IPS-NIHi7 (cell line): ENCODE measurements around the gene SPINDOC.
A peak's percentile ranks its signal among the peaks of the same experiment; 100 is the strongest.

Experiments used
- DNase-seq: peaks from one replicate; pipeline ENCODE4 v3.0.0; 2012; ENCODE audit warnings: mixed read lengths; ENCODE audit errors: extremely low spot score

The SPINDOC gene

GRCh38 chr11:63833048-63833447 is 19.8 kb downstream of the SPINDOC start:
- no peak for DNase-seq

GRCh38 chr11:63834535-63835157 is 21.4 kb downstream of the SPINDOC start:
- DNase-seq, result no peak

DNA sequence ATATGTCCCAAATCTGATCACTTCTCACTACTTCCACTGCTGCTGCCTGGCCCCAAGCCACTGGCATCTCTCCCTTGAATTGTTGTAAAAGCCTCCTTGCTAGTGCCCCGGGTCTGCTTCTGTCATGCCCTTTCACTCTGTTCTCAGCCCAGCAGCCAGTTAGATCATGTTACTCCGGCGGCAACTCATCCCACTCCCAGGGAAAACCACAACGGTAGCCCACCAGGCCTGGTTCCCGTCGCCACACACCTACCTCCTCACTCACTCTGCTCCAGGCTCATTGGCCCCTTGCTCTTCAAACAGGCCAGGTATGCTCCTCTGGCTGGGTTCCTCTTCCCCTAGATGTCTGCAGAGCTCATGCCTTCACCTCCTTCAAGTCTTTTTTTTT is 21.9 kb downstream of the SPINDOC start:
- DNase-seq, result no peak

DNA sequence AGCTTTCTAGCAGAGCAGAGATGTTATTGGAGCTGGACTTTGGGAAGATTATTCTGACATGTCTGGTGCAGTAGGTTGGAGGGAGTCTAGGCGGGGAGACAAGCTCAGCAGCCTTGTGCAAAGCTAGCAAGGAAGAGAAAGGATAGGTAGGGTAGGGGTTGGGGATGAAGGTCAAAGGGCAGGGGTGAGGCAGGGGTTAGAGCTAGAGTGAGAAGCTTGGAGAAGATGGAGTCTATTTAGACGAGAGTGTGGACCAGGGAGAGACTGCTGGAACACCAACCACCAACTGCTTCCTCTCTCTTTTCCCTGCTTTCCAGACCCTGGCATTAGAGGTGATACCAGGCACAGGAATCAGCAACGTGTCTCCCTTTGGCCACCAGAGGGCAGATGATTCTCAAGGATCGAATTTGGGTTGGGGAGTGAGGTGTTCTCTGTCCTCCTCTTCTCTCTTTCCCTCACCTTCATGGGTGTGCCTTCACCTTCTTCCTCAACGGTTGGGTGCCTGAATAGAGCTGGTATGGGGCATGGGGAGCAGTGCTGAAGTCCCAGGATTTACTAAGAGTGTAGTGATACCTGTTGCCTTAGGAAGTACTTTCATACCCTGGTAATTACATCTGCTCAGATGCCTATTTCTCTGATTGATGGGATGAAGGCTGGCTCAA is 23.9 kb downstream of the SPINDOC start:
- DNase-seq, result peak; percentile 81

DNA sequence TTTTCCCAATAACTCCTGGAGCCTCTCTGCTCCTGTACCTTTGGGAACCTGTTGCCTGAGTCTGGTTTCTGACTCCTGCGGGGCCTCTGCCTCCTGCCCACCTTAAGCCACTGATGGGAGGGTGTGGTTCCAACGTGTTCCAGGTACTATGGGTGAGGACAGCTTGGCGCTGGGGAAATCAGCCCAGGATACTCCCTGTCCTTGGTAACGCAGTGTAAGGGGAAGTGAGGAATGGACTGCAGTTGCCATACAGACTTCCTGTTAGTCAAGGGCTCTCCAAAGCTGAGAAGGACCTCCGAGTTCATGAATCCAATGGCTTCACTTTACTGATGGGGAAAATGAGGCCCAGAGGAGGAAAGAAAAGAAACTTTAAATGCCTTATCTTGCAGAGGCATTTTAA is 24.5 kb downstream of the SPINDOC start:
- no peak for DNase-seq

DNA sequence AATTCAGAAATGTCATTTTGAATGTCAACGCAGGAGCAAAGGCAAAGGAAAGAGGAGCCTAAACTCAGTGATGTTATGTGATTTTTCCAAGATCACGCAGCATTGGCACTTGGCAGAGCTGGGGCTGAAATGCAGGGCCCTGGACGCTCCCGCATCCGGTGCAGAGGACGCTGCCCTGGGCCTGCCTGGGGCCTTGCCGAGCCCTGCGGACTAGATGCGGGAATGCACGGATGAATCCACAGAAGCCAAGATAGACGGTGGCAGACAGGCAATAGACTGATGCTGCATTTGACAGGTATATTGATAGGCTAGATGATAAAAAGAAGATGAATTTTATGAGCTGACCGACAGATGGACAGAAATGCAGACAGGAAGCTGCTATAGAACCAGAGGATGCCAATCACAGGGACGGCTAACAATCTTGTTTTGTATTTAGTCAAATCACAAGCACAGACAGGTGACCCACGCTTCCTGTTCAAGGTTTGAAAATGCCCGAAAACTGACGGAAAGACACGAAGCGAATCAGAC is 25.0 kb downstream of the SPINDOC start:
- no peak for DNase-seq

- DNase-seq, result peak; percentile 98
Measured at GRCh38 chr11:63838678-63839507, 25.6 kb downstream of the SPINDOC start, which contains the start of gene MARK2. Gene MARK2 (plus strand): TSS chr11:63839110. CDS start chr11:63839507, 397 bp downstream.

DNA sequence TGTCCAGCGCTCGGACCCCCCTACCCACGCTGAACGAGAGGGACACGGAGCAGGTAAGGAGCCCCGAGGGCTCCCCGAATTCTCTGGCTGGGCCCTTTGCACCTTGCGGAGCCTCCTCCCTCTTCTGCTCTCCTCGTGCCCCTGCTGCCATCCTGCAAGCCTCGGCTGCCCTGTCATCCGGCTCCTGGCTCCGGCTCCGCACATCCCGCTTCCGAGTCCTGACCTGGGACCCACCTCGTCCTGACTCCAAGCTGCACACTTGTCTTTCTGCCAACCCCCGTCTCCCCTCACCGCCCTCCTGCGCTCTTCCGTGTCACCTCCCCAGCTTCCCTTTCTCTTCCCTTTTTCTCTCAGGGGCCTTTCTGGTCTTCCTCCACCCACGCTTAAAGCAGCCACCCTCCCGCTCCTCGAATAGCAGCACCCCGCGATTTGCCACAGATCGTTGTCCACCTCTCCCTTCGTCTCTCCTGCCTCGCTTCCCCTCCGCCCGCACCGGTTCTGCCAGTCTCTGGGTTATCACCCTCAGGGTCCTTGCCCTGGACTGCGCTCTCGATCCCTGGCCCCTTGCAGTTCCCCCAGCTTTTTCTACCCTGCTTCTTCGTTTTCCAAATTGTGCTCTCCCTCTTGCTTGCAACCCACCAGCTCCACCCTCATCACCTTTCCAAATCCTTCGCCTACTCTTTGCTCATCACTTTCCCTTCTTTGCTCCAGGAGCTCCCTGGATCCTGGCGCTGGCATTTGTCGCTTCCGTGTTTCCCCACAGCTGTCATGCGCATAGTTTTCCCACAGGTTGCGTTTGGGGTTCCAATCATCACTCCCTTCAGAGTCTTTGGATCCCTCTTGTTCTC is 26.5 kb downstream of the SPINDOC start:
- DNase-seq, result no peak

DNA sequence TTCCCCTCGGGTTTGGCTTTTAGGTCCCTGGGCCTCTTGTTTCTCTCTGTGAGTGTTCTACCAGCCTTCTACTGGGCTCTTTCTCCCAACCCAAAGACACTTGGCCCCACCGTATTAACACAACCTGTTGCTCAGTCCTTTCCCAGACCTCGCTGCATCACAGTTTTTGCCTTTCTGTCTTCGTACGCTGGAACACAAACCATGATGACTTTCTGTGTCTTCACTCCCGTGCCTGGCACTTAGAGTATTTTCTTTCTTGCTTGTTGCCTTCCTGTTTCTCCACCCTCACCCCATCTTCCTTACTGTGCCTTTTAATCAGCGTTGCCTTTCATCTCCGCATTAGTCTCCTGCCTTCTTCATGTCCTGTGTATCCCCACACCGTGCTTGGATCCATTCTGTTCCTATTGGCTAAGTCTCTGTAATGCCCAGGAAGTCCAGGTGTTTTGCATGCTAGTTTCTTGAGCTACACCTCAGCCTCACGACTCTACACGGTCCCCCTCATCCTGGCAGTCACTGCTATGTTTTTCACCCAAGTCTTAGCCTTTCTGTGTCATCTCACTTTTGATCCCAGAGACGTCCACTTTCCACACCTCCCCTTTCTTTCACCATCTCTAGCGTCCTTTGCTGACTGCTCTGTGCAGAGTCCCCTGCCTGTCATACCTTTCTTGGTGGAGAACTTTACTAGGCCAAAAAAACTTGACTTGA is 27.3 kb downstream of the SPINDOC start:
- no peak for DNase-seq

- no peak for DNase-seq
Measured at GRCh38 chr11:63841554-63841953, 28.3 kb downstream of the SPINDOC start.

DNA sequence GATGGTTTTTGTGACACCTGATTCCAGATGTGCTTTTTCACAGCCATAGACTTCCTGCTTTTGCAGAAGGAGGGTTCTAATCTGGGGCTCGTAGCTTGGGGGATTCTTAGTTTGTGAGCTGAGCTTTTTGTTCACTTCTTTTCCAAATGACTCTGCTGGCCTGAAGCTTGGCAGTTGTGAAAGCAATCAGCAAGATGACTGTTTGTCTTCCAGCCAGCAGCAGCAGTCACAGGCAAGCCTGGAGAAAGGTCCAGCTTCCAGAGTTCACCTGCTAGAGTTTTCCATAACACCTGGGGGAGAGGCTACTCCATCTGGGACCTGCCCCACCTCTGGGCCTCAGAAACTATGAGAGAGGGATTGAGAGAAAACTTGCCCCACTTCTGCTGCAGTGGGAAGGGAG is 29.8 kb downstream of the SPINDOC start:
- DNase-seq, result no peak

DNA sequence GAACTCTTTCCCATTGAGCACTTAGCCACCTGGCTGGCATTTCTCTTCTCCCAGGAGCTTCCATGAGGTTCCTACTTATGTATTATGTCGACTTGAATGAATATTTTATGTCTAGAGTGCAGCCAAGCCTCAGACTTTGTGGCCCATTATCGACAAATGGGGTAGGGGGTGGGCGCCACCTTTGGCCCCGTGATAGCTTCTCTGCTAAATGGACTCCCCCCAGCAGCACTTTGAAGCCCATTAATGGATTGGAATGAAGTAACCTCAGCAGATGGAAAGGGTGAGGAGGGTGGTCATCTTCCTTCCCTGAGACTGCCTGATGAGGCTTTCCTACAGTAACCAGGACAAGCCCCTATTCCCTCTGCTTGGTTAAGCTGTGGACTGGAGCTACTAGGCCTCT is 31.6 kb downstream of the SPINDOC start:
- no peak for DNase-seq

- DNase-seq, result no peak
Measured at GRCh38 chr11:63845303-63845702, 32.0 kb downstream of the SPINDOC start.

DNA sequence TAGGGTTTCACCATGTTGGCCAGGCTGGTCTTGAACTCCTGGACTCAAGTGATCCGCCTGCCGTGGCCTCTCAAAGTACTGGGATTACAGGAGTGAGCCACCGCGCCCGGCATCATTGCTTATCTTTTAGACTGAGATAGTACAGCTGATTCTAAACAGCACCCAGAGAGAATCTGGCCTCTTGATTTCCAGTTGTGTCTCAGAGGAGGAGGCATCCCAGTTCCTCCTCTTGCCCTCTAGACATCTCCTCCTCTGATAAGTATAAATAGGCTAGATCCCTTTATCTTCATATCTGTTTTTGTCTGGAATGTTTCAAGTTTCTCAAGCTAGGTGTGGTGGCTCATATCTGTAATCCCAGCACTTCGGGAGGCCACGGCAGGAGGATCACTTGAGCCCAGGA is 32.7 kb downstream of the SPINDOC start:
- no peak for DNase-seq

DNA sequence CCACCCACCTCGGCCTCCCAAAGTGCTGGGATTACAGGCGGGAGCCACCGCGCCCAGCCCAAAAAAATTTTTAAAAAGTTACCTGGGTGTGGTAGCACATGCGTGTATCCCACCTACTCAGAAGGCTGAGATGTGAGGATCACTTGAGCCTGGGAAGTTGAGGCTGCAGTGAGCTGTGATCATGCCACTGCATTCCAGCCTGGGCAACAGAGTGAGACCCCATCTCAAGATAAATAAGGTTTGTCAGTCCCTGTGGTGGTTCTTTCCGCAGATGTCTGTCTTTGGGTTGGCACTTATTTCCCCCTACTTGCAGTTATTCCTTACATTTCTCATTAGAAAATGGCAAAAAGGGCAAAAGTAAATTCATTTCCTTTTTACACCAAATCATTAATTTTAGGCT is 33.6 kb downstream of the SPINDOC start:
- DNase-seq, result no peak

DNA sequence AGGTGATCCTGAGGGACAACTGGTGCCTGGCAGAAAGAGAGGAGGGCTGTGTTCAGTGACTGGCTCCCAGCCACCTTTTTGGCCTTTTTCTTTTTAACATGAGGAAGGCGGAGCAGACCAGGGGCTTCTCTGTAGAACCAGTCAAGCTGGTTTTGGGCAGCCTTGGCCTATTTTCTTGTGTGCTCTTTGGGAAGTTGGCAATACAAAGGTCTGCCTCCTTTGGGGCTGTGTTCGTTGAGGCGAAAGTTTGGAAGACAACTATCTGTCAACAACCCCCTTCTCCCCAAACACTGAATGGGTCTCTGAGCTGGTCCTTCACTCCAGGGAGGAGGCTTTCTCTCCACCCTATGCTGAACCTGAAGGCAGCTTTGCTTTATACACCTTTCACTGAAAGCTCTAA is 34.1 kb downstream of the SPINDOC start:
- no peak for DNase-seq

- no peak for DNase-seq
Measured at GRCh38 chr11:63849691-63850090, 36.4 kb downstream of the SPINDOC start.

DNA sequence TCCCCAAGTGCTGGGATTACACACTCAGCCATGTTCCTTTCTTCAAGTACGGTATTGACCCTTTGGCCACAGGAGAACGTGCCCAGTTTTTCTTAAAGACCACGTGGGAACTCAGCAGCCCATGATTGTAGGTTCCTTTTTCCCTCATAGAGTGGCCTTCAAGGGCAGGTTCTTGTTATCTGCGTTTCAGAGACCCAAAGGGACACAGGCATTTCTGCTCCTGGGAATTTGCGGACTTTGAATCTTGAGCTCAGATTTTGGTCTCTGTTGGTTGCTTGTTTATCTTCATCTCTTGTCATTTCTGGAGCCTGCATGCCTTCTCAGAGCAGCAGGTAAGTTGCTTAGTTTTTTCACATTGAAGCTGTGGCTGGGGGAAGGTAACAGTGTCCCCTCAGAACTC is 37.7 kb downstream of the SPINDOC start:
- DNase-seq, result no peak

- no peak for DNase-seq
Measured at GRCh38 chr11:63851364-63851763, 38.1 kb downstream of the SPINDOC start.

DNA sequence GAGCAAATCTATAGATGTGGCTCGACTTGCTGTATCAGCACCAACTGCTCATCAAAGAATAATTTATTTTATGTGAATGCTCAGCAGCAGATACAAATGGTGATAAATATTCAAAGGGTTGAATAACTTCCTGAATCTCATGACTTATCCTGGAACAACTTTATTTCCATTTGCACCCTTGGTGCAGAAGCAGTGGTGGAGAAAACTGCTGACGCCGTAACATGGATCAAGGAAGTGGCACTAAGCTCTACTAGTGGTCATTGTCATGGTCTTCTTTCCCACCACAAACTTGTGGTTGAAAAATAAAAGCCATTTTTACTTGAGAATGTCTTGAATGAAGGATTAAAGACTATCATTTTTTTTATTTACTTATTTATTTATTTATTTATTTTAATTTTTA is 40.2 kb downstream of the SPINDOC start:
- no peak for DNase-seq

DNA sequence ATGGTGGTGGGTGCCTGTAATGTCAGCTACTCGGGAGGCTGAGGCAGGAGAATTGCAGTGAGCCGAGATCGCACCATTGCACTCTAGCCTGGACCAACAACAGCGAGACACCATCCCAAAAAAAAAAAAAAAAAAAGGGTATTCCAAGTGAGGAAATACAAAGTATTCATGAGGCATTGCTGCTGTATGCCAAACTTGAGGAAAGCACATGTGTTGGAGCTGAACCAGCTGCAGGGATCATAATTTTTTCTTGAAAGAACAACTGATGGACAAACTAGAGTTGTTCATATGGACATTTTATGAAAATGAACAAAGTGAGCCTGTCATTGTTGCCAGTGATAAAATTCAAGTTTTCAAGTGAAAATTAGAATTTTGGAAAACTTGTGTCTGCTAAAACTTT is 41.4 kb downstream of the SPINDOC start:
- DNase-seq, result no peak
